Osteocyte (in vitro differentiated cells): ENCODE results near the gene TENM4. TPM values are rescaled to one million over a fixed set of nuclear protein-coding genes. Genes with fewer than 3 reads are reported as not detected.

Source experiments
- DNase-seq: peaks from one replicate; pipeline ENCODE4 v3.0.0; 2021; ENCODE audit warnings: mixed read lengths; ENCODE audit not compliant: unreplicated experiment; ENCODE audit errors: extremely low spot score
- H3K27ac Mint-ChIP-seq: one replicate; pipeline ENCODE4 v1.8.0; 2021; ENCODE audit warnings: mild to moderate bottlenecking, mixed read lengths; ENCODE audit not compliant: unreplicated experiment
- H3K27me3 Mint-ChIP-seq: one replicate; pipeline ENCODE4 v1.8.0; 2021; ENCODE audit warnings: mixed read lengths; ENCODE audit not compliant: unreplicated experiment
- H3K36me3 Mint-ChIP-seq: one replicate; pipeline ENCODE4 v1.8.0; 2021; ENCODE audit warnings: mixed read lengths; ENCODE audit not compliant: unreplicated experiment
- H3K4me1 Mint-ChIP-seq: one replicate; pipeline ENCODE4 v1.8.0; 2021; ENCODE audit warnings: mixed read lengths; ENCODE audit not compliant: unreplicated experiment
- H3K4me3 Mint-ChIP-seq: one replicate; pipeline ENCODE4 v1.8.0; 2021; ENCODE audit warnings: mild to moderate bottlenecking, moderate library complexity, mixed read lengths; ENCODE audit not compliant: unreplicated experiment
- H3K9me3 Mint-ChIP-seq: one replicate; pipeline ENCODE4 v1.8.0; 2021; ENCODE audit warnings: mixed read lengths; ENCODE audit not compliant: unreplicated experiment
- total RNA-seq: library from RNA; stranded (reverse); gene quantifications from 2 replicates; pipeline ENCODE4 v1.2.1, GENCODE V29; 2021
- TF ChIP-seq, protein P1 (sequence below): fragments of 200-600 bp; sonication (generic); IDR thresholded peaks from 2 replicates; pipeline ENCODE4 v1.5.0; 2021; ENCODE audit warnings: antibody characterized with exemption, mild to moderate bottlenecking, moderate library complexity

Gene TENM4
- total RNA-seq, 1 donor from 2014 or later, result 74.1 TPM

GRCh38 chr11:79367844-79368243 is 73.0 kb downstream of the TENM4 start:
- Mint-ChIP-seq H3K27me3 (no peaks in the 10 kb centered on the region), H3K9me3 (no peaks in the 10 kb centered on the region), H3K27ac (no peak overlapping the region), H3K36me3 (no peaks in the 10 kb centered on the region), H3K4me3 (no peak overlapping the region), H3K4me1 (no peaks in the 10 kb centered on the region)
- DNase-seq, result no peak
- TF ChIP-seq, protein P1, sequence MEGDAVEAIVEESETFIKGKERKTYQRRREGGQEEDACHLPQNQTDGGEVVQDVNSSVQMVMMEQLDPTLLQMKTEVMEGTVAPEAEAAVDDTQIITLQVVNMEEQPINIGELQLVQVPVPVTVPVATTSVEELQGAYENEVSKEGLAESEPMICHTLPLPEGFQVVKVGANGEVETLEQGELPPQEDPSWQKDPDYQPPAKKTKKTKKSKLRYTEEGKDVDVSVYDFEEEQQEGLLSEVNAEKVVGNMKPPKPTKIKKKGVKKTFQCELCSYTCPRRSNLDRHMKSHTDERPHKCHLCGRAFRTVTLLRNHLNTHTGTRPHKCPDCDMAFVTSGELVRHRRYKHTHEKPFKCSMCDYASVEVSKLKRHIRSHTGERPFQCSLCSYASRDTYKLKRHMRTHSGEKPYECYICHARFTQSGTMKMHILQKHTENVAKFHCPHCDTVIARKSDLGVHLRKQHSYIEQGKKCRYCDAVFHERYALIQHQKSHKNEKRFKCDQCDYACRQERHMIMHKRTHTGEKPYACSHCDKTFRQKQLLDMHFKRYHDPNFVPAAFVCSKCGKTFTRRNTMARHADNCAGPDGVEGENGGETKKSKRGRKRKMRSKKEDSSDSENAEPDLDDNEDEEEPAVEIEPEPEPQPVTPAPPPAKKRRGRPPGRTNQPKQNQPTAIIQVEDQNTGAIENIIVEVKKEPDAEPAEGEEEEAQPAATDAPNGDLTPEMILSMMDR, result no peak

GRCh38 chr11:79366218-79366617 is 74.6 kb downstream of the TENM4 start:
- Mint-ChIP-seq H3K4me1 (no peaks in the 10 kb centered on the region), H3K4me3 (no peak overlapping the region), H3K9me3 (no peaks in the 10 kb centered on the region), H3K27ac (no peak overlapping the region), H3K27me3 (no peaks in the 10 kb centered on the region), H3K36me3 (no peaks in the 10 kb centered on the region)
- TF ChIP-seq, protein P1, result no peak
- no peak for DNase-seq

GRCh38 chr11:79363861-79364378 is 76.9 kb downstream of the TENM4 start:
- Mint-ChIP-seq H3K27me3 (no peaks in the 10 kb centered on the region), H3K4me3 (no peak overlapping the region), H3K36me3 (no peaks in the 10 kb centered on the region), H3K9me3 (no peaks in the 10 kb centered on the region), H3K4me1 (no peaks in the 10 kb centered on the region), H3K27ac (no peak overlapping the region)
- TF ChIP-seq, protein P1, result no peak
- DNase-seq, result no peak

DNA sequence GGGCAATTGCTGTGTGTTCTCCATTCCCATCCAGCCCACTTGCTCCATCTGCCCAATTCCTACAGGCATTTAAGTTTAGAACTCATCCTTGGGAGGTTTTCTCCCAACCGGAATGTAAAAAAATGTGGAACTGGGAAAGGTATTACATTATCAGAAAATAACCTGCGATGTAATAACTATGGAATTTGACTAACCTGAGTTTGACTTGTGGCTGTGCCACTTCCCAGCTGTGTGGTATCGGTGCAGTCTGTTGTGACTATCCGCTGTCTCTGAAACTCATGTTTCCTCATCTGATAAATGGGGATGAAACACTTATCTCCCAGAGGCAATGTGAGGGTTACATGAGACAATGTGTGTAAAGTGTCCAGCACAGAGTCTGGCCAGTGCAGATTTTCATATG is 77.6 kb downstream of the TENM4 start:
- TF ChIP-seq, protein P1, result no peak
- Mint-ChIP-seq H3K27ac (no peak overlapping the region), H3K36me3 (no peaks in the 10 kb centered on the region), H3K9me3 (no peaks in the 10 kb centered on the region), H3K4me3 (no peak overlapping the region), H3K27me3 (no peaks in the 10 kb centered on the region), H3K4me1 (no peaks in the 10 kb centered on the region)
- no peak for DNase-seq

DNA sequence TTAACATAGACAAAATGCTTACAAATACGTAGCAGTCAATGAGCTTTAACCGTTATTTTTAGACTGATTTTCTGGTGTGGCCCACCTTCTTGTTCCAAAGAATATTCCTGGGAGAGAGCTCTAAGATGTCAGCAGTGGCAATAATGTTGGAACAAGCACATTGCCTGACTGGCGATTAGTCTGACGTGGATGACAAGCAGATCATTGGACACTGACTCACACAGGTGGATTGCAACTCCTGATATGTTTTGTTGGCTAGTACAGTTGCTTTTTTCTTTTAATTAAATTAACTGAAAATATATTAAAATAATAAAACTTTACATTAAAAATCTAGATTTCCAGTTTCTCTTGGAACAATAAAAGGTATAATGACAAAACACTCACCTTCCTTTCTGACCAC is 78.0 kb downstream of the TENM4 start:
- Mint-ChIP-seq H3K27ac (no peak overlapping the region), H3K9me3 (no peaks in the 10 kb centered on the region), H3K36me3 (no peaks in the 10 kb centered on the region)

More for the DNA sequence above, 78.0 kb downstream of the TENM4 start:
- TF ChIP-seq, protein P1, result no peak
- no peak overlapping the region for H3K4me3 Mint-ChIP-seq
- no peaks in the 10 kb centered on the region for H3K27me3 Mint-ChIP-seq
- no peaks in the 10 kb centered on the region for H3K4me1 Mint-ChIP-seq
- no peak for DNase-seq
